Measurements from ENCODE around the gene CRELD2. TPM values are rescaled to one million over a fixed set of nuclear protein-coding genes. Genes with fewer than 3 reads are reported as not detected.

Gene CRELD2
- total RNA-seq, 1 experiment from 2014 or later = 88.0 TPM

DNA sequence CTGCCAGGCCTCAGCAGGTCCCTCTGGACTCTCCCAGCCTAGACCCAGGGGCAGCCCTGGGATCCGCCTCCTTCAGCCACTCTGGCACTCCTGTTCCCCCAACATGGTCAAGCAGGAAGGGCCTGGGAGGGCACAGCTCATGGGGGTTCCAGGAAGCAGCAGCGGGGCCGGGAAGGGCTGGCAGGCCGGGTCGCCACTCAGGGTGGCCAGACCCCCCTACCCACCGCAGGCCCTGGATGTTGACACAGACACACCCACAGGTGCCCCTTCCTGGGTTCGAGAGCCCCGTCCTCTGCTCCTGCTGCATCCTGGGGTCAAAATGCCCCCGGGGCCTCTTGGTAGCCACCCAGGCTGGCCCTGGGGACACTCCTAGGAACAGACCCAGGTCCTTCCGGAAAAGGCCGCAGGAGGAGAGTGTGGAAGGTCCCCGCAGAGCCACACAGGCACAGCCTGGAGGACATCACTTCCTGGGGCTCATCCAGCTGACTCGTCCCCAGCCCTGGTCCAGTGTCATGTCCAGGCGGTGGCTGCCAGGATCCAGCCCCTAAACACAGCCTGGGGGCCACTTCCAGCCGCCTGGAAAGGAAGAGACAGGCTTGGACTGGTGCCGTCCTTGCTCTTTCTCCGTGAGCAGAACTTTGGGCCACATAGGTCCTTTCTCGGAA lies 35.4 kb downstream of the CRELD2 start:
- DNase-seq (ENCODE audit: low read depth in 1 of 2, low spot score in 2 of 2) = no peak
- peaks cover 44% of the 10 kb centered on the region for H3K4me1 ChIP-seq (replicated peaks)
- H3K27ac ChIP-seq = peak overlapping the region; percentile 93

DNA sequence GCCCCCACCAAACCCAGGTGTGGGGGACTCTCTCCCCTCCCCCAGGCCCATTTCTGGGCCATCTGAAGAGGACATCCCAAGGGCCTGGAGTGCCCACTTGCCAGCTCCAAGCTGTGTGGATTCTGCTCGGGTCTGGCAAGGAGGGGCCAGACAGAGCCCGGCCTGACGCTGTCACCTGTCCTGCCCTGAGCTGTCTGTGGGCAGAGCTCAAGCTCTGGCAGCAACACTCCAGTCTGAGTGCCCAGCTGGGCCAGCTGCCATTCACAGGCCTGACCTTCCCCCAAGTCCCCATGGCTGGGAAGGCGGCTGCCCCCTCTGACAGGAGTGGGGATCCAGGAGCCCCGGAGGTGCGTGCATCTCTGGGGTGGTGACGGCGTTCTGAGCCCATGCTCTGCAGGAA lies 35.9 kb downstream of the CRELD2 start:
- H3K27ac ChIP-seq = peak overlapping the region; percentile 93; the same call in 1 of the 2 replicates
- DNase-seq (ENCODE audit: low read depth in 1 of 2, low spot score in 2 of 2) = no peak
- H3K9me3 ChIP-seq (replicated peaks) = 0 out of 2 replicates have a peak, but pooled peaks cover 2% of the 10 kb centered on the region
- peaks cover 47% of the 10 kb centered on the region for H3K4me1 ChIP-seq (replicated peaks)
- no peaks in the 10 kb centered on the region for H3K27me3 ChIP-seq (replicated peaks)
- no peaks in the 10 kb centered on the region for H3K36me3 ChIP-seq
- no peak overlapping the region for H3K4me3 ChIP-seq

More for the DNA sequence above, 35.4 kb downstream of the CRELD2 start:
- H3K9me3 ChIP-seq (replicated peaks) = 0 out of 2 replicates have a peak, but pooled peaks cover 2% of the 10 kb centered on the region
- no peak overlapping the region for H3K4me3 ChIP-seq
- H3K36me3 ChIP-seq = no peaks in the 10 kb centered on the region
- no peaks in the 10 kb centered on the region for H3K27me3 ChIP-seq (replicated peaks)

DNA sequence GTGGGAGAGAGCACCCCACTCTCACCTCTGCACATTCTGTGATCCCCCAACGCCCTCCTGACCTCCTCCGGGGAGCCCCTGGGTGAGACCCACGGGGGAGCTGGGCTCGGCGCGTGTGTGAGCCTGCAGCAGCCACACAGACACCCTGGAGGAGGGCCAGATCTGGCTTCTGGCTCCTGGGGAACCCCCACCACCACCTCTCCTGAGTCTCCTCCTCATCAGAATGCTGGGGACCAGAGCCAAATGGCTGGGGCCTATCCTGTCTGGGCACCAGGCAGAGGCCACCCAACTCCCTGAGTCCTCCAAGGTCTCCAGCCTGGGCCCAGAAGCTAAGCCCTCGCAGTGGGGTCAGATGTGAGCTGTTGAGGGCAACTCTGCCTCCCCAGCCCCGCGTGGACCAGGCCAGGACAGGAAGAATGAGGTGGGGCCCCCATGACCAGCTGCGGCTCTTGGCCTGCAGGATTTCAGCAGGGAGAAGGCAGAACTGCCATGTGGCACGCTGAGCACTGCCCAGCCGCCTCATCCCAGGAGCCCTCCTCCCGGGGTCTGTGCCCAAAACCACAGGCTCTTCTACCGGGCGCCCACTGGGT lies 36.7 kb downstream of the CRELD2 start:
- DNase-seq (ENCODE audit: low read depth in 1 of 2, low spot score in 2 of 2) = no peak
- Histone ChIP-seq H3K9me3 (replicated peaks) (0 out of 2 replicates have a peak, but pooled peaks cover 2% of the 10 kb centered on the region), H3K27me3 (replicated peaks) (no peaks in the 10 kb centered on the region)

DNA sequence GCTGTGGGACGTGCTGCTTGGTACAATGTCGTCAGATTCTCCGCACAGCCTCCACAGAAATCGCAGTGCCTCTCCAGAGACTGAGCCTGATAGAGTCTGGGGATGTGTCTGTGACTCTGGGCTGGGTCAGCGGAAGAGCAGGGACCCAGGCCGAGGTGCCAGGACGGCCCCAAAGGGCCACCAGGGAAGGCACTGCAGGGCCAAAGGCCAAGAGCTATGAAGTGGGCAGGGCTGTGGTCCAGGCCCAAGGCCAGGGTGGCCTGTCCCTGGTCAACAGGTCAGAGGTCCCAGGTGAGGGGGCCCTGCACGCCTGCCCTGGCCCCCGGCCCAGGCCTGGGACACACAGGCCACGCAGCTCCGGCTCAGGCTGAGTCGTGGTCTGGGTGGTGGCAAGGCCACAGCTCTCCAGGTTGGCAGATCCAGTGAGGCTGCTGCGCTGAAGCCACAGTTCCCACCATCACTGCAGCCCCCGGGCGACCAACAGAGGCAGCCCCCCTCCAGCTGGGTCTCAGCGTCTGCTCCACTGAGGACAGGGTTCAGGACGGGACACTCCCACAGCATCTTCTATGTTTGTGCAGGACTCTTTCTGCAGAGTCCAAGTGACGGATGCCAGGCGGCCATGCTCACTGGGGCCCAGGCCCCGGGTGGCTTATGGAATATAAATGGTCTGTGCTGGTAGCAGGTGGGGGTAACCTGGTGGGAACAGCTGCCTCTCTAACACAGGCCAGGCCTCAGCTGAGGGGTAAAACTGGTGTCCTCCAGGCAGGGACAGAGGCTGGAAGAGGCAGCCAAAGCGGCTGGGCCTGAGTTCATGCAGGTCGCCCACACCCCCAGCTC lies 37.4 kb downstream of the CRELD2 start:
- Histone ChIP-seq H3K9me3 (replicated peaks) (0 out of 2 replicates have a peak, but pooled peaks cover 2% of the 10 kb centered on the region), H3K27me3 (replicated peaks) (no peaks in the 10 kb centered on the region), H3K4me1 (replicated peaks) (peaks cover 51% of the 10 kb centered on the region), H3K36me3 (peaks cover 2% of the 10 kb centered on the region; the same call in 1 of the 2 replicates), H3K4me3 (no peak overlapping the region), H3K27ac (no peak overlapping the region)
- no peak for DNase-seq (ENCODE audit: low read depth in 1 of 2, low spot score in 2 of 2)

More for the DNA sequence above, 36.7 kb downstream of the CRELD2 start:
- no peak overlapping the region for H3K27ac ChIP-seq
- no peaks in the 10 kb centered on the region for H3K36me3 ChIP-seq
- H3K4me1 ChIP-seq (replicated peaks) = peaks cover 54% of the 10 kb centered on the region
- H3K4me3 ChIP-seq = no peak overlapping the region

DNA sequence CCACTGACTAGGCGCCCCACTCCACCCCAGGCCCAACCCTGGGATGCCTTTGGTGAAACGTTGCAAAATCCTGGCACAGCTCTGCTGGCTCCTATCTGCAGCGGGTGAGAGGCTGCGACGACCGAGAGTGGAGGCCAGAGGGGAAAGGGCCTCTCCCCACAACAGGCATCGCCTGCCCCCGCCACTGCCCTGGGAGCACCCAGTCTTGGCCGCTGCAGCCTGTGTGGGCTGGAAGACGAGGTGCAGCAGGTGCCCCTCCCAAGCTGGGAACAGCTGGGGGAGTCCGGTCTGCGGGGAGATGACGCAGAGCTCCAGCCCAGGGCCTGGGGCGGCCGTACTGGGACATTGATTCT lies 38.0 kb downstream of the CRELD2 start:
- Histone ChIP-seq H3K27me3 (replicated peaks) (no peaks in the 10 kb centered on the region), H3K36me3 (peaks cover 8% of the 10 kb centered on the region), H3K9me3 (replicated peaks) (0 out of 2 replicates have a peak, but pooled peaks cover under 1% of the 10 kb centered on the region), H3K4me3 (no peak overlapping the region), H3K4me1 (replicated peaks) (peaks cover 50% of the 10 kb centered on the region), H3K27ac (no peak overlapping the region)
- no peak for DNase-seq (ENCODE audit: low read depth in 1 of 2, low spot score in 2 of 2)

DNA sequence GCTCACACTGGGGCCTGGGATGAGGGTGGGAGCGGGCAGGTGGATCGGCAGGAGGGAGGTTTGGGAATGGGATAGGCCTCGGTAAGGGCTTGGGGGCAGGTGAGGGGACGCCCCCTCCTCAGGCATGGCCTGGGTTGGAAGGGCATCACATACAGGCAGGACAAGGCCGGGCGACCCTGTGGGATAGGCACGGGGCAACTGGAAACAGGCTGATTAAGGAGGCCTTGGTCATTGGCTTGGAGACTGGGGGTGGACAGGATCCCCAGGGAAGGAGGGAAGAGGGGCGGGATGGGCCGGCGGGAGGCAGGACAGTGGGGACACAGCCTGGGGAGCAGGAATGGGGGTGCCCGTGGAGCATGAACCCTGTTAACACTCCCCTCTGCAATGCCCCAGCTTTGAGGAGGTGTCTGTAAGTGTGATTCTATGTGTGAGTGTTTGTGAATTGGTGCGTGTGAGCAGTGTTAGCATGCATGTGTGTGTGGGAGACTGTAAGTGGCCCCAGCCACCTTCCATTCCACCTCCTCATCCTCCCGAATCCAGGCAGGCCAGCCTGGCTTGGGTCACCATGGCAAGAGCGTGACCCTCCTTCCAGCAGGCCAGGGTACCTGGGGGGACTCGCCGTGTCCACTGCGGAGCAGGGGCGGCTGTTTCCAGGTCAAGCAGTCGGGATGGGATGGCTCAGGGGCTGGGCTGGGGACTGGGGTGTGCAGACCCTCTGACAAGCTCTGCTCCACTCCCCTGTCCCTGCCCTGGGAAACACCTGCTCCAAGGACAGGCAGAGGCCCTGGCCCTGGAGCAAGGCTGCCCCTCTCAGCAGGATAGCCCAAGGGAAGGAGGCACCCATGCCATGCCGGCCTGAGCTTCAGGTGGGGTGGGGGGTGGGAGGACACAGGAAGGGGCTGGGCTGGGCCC lies 38.7 kb downstream of the CRELD2 start:
- Histone ChIP-seq H3K27me3 (replicated peaks) (no peaks in the 10 kb centered on the region), H3K9me3 (replicated peaks) (no peaks in the 10 kb centered on the region), H3K4me1 (replicated peaks) (peaks cover 49% of the 10 kb centered on the region), H3K4me3 (no peak overlapping the region), H3K27ac (no peak overlapping the region), H3K36me3 (peaks cover 14% of the 10 kb centered on the region)
- DNase-seq (ENCODE audit: low read depth in 1 of 2, low spot score in 2 of 2) = no peak

DNA sequence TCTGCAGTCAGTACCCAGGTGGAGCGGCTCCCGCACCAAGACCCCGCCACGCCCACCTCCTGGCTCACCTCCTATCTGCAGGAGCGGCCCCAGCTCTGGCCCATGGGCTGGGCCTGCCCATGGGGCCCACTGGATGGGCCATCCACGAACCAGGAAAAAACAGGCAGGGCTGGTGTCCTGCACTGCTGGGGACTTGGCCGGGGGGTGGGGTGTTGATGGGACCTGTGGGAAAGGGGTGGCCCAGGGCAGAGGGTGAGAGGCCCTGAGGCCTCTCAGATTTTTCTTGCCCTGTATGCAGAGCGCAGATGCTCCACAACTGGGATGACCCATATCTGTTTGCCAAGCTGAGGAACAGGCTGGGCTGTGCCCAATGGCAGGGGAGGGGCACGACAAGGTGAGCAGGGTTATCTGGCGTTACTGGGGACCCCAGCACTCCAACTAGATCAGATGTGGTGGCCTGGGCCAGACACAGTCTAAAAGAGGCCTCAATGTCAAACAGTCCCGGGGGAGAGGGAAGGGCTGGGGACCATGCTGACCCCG lies 39.5 kb downstream of the CRELD2 start:
- H3K36me3 ChIP-seq = peaks cover 20% of the 10 kb centered on the region
- no peaks in the 10 kb centered on the region for H3K9me3 ChIP-seq (replicated peaks)
- no peak overlapping the region for H3K27ac ChIP-seq
- no peak for DNase-seq (ENCODE audit: low read depth in 1 of 2, low spot score in 2 of 2)
- H3K27me3 ChIP-seq (replicated peaks) = no peaks in the 10 kb centered on the region
- H3K4me3 ChIP-seq = no peak overlapping the region
- peaks cover 47% of the 10 kb centered on the region for H3K4me1 ChIP-seq (replicated peaks)

DNA sequence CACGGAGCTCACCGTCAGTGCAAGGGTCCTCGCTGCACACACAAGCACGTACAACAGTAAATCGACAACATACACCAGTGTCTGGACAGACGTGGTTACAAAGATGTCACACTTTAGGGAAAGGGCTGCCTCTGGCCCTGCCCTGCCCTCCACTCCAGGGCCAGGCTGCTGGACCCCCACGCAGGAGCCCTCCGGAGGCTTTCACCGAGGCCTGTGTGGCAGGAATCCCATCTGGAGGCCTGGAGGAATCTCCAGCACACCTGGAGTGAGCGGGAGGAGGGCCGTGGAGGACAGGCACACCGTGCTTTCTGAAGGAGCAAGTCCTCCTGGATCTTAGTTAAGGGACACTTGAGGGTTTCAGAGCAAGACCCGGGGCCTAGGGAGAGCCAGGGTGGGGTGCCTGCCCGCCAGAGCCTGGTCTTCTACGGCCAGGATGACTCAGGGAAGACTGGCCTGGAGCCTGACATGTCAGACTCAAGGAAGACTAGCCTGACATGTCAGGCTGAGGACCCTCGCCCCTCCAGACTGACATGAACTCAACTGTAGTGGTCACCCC lies 40.0 kb downstream of the CRELD2 start:
- peaks cover 46% of the 10 kb centered on the region for H3K4me1 ChIP-seq (replicated peaks)
- H3K27me3 ChIP-seq (replicated peaks) = no peaks in the 10 kb centered on the region
- H3K27ac ChIP-seq = no peak overlapping the region
- H3K4me3 ChIP-seq = no peak overlapping the region
- no peak for DNase-seq (ENCODE audit: low read depth in 1 of 2, low spot score in 2 of 2)
- no peaks in the 10 kb centered on the region for H3K9me3 ChIP-seq (replicated peaks)
- H3K36me3 ChIP-seq = peaks cover 25% of the 10 kb centered on the region

DNA sequence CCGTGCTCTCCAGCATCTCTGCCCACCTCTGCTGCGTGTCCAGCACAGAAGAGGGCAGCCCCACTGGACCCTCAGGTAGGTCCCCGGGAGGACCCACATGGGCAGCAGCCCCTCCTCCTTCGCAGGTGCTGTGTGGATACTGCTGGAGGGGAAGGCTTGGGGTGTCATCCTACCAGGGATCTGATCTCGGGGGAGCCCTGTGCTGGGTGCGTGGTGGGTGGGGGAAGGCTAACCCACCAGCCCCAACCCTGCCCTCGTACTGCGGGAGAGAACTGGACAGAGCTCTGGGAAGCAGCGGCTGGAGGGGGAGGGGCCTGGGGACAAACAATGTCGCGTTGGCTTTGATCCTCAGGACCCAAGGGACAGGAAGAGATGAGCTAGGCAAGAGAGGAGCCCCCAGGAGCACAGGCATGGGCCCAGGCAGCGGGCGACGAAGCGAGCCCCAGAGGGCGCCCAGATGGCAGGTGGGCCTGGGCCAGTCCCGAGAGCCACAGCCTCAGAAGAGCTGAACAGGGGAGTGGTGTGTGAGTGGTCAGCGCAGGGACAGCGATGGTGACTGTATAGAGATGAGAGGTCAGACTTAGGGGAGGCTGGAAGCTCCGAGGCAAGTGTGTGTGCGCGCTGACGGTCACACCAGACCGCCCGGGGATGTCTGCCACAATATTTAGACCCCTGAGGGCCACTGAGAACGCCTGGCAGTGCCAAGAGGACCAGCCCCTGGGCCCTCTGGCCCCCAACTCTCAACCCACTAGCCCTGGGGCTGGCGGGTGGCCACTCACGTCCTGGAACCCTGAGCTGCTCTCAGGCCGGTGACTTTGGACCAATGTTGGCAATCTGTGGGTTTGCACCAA lies 40.7 kb downstream of the CRELD2 start:
- Histone ChIP-seq H3K4me1 (replicated peaks) (peaks cover 39% of the 10 kb centered on the region), H3K27me3 (replicated peaks) (no peaks in the 10 kb centered on the region), H3K27ac (no peak overlapping the region), H3K36me3 (peaks cover 33% of the 10 kb centered on the region), H3K9me3 (replicated peaks) (no peaks in the 10 kb centered on the region), H3K4me3 (peak overlapping the region; percentile 88)
- DNase-seq (ENCODE audit: low read depth in 1 of 2, low spot score in 2 of 2) = no peak

DNA sequence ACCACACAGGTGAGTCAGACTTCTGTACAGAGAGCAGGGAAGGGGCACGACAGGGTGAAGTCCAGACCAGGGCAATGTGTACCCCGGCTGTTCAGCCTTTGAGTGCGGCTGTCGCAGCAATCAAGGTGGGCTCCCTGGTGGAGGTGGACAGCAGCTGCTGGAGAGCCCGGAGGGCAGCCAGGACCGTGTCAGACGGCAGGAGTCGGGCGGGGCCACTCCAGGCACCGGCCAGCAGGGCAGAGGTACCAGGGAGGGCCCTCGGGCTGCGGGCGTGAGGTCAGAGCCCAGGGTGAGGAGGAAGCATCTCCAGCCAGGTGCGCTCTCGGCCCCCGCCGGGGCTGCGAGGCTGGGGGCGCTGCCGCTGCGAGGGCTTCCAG lies 41.3 kb downstream of the CRELD2 start:
- peaks cover 39% of the 10 kb centered on the region for H3K36me3 ChIP-seq
- no peak for DNase-seq (ENCODE audit: low read depth in 1 of 2, low spot score in 2 of 2)
- peak overlapping the region; percentile 88 for H3K4me3 ChIP-seq
- H3K27ac ChIP-seq = peak overlapping the region; percentile 92
- no peaks in the 10 kb centered on the region for H3K27me3 ChIP-seq (replicated peaks)
- H3K9me3 ChIP-seq (replicated peaks) = no peaks in the 10 kb centered on the region
- H3K4me1 ChIP-seq (replicated peaks) = peaks cover 35% of the 10 kb centered on the region

DNA sequence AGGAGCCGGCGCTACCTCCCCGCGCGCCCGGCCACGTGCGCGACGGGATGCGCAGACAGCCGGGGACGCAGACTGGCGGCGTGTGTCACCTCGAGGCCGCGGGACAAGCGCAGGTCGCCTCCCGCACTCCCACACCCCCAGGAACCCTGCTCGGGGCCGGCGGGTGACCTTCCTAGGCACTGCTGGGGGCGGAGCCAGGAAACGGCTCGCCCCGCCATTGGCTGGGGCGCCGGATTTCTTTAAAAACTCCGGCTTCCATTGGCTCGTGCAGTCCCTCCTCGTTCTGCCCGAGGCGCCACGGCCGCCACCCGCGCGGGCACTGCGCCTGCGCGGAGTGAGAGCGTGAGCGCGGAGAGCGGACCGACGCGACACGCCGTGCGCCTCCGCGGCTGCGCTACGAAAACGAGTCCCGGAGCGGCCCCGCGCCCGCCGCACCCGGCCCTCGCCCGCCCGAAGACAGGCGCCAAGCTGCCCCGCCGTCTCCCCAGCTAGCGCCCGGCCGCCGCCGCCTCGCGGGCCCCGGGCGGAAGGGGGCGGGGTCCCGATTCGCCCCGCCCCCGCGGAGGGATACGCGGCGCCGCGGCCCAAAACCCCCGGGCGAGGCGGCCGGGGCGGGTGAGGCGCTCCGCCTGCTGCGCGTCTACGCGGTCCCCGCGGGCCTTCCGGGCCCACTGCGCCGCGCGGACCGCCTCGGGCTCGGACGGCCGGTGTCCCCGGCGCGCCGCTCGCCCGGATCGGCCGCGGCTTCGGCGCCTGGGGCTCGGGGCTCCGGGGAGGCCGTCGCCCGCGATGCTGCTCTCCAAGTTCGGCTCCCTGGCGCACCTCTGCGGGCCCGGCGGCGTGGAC lies 41.9 kb downstream of the CRELD2 start, which contains the start of gene PIM3:
PIM3 (plus strand) TSS at position 614 of the 846 bp plus-strand sequence; CDS start at position 790, 176 bp downstream.
- Histone ChIP-seq H3K36me3 (peaks cover 45% of the 10 kb centered on the region), H3K27ac (peak within 1 kb of the TSS; percentile 92), H3K9me3 (replicated peaks) (no peaks in the 10 kb centered on the region), H3K4me3 (peak within 1 kb of the TSS; percentile 88), H3K27me3 (replicated peaks) (no peaks in the 10 kb centered on the region), H3K4me1 (replicated peaks) (peaks cover 33% of the 10 kb centered on the region)
- peak; percentile 94 to 96 for DNase-seq (ENCODE audit: low read depth in 1 of 2, low spot score in 2 of 2)

Data from SJSA1 (cell line).